Cardiac muscle cell (in vitro differentiated cells and primary cell): ENCODE measurements around the gene CR2. TPM values are rescaled to one million over a fixed set of nuclear protein-coding genes. Genes with fewer than 3 reads are reported as not detected.

ENCODE experiments used
- polyA plus RNA-seq: library from polyadenylated mRNA; unstranded; fragments of >200 nt; fragmentation: Nextera tagmentation; extraction: Ambion mirVana; gene quantifications from 2 replicates; pipeline ENCODE4 v1.2.1, GENCODE V29; 2016
- total RNA-seq: library from RNA; depleted of rRNA; stranded (reverse); fragments of >200 nt; gene quantifications from 2 replicates; pipeline ENCODE4 v1.2.3, GENCODE V29; 2016

CR2 gene
- total and polyA plus RNA-seq, 2 experiments from 2014 or later, result not detected

Other genes with a start within 250 kb of the CR2 start
- gene CD55, start 132.7 kb upstream of the CR2 start, total RNA-seq, result 14.6 and 19.4 TPM in 2 replicates
- 20.3 and 24.9 TPM in 2 replicates for gene CD55, start 132.7 kb upstream of the CR2 start, polyA plus RNA-seq
- gene CR1, start 41.8 kb downstream of the CR2 start, total RNA-seq, result not detected in 2 replicates
- gene CR1, start 41.8 kb downstream of the CR2 start, polyA plus RNA-seq, result not detected in 2 replicates
- not detected in 2 replicates for gene CR1L, start 190.8 kb downstream of the CR2 start, total RNA-seq
- gene CR1L, start 190.8 kb downstream of the CR2 start, polyA plus RNA-seq, result not detected in 2 replicates